CD4-positive, alpha-beta T cell treated with Interferon gamma for 1 hour (primary cell): ENCODE measurements around the gene BSX.
A peak's percentile ranks its signal among the peaks of the same experiment; 100 is the strongest.

ENCODE experiments used
- DNase-seq: peaks from one replicate; pipeline ENCODE4 v3.0.0-alpha.2; 2020

BSX gene

GRCh38 chr11:122981388-122982264, at the start of gene BSX:
Gene BSX (minus strand): TSS chr11:122981834. CDS start chr11:122981671, 163 bp downstream.
- peak; percentile 24 for DNase-seq

GRCh38 chr11:123030517-123030916, 48.9 kb upstream of the BSX start:
- no peak for DNase-seq

- DNase-seq = peak; percentile 28
Observed at GRCh38 chr11:123020968-123021367, 39.3 kb upstream of the BSX start.

GRCh38 chr11:123018702-123019101, 37.1 kb upstream of the BSX start:
- no peak for DNase-seq

- DNase-seq = no peak
Observed at GRCh38 chr11:123011510-123011909, 29.9 kb upstream of the BSX start.

GRCh38 chr11:123006860-123007542, 25.4 kb upstream of the BSX start:
- no peak for DNase-seq

- no peak for DNase-seq
Observed at GRCh38 chr11:123000721-123001120, 19.1 kb upstream of the BSX start.

GRCh38 chr11:122998727-122999366, 17.2 kb upstream of the BSX start:
- no peak for DNase-seq

- DNase-seq = no peak
Observed at GRCh38 chr11:122995526-122995925, 13.9 kb upstream of the BSX start.

GRCh38 chr11:122984186-122985011, 2.8 kb upstream of the BSX start:
- no peak for DNase-seq

- DNase-seq = no peak
Observed at GRCh38 chr11:122983438-122984185, 2.0 kb upstream of the BSX start.

- DNase-seq = no peak
Observed at GRCh38 chr11:122979815-122980595, 1.6 kb downstream of the BSX start.

- no peak for DNase-seq
Observed at GRCh38 chr11:122979103-122979814, 2.4 kb downstream of the BSX start.

- DNase-seq = no peak
Observed at GRCh38 chr11:122978299-122978620, 3.4 kb downstream of the BSX start.

GRCh38 chr11:122977470-122978298, 4.0 kb downstream of the BSX start:
- no peak for DNase-seq

GRCh38 chr11:122976734-122977469, 4.7 kb downstream of the BSX start:
- no peak for DNase-seq

GRCh38 chr11:122976061-122976733, 5.4 kb downstream of the BSX start:
- no peak for DNase-seq

- DNase-seq = no peak
Observed at GRCh38 chr11:122963961-122964360, 17.7 kb downstream of the BSX start.
